Thyroid gland (tissue), 4 donors: ENCODE data around the gene TLE1. TPM values are rescaled to one million over a fixed set of nuclear protein-coding genes. Genes with fewer than 3 reads are reported as not detected.

Experiments used
- DNase-seq, 2 donors: peaks; one replicate each; pipeline ENCODE4 v3.0.0-alpha.2; 2019
- H3K27ac ChIP-seq, 3 donors: fragments of 200-600 bp; sonication (generic); 1 replicate in 2 of 3; 2 replicates in 1 of 3; pipeline ENCODE4 v1.5.1; 2016 to 2019; ENCODE audit warnings: mild to moderate bottlenecking in 1 of 3, moderate library complexity in 1 of 3
- H3K27me3 ChIP-seq: fragments of 200-600 bp; sonication (generic); one replicate; pipeline ENCODE4 v1.5.1; 2019
- H3K36me3 ChIP-seq, 2 donors: fragments of 200-600 bp; sonication (generic); one replicate each; pipeline ENCODE4 v1.5.1; 2016 to 2019
- H3K4me1 ChIP-seq, 2 donors: fragments of 200-600 bp; sonication (generic); one replicate each; pipeline ENCODE4 v1.5.1; 2017 to 2019
- H3K4me3 ChIP-seq, 3 donors: fragments of 200-600 bp; sonication (generic); replicated peaks in 1 of 3; 1 replicate in 2 of 3; 2 replicates in 1 of 3; pipeline ENCODE4 v1.5.1; 2016; ENCODE audit warnings: mild to moderate bottlenecking in 1 of 3
- H3K9me3 ChIP-seq: fragments of 200-600 bp; sonication (generic); one replicate; pipeline ENCODE4 v1.5.1; 2017
- POLR2A ChIP-seq, 2 donors: fragments of 450-650 bp; IDR thresholded peaks; one replicate each; pipeline ENCODE4 v1.6.1; 2017; ENCODE audit warnings: antibody characterized with exemption in 2 of 2, mild to moderate bottlenecking in 2 of 2, moderate library complexity in 1 of 2
- WGBS, 2 donors: methylation state at CpG; one replicate each; pipeline ENCODE4 v1.1.5; 2017; 5-methylcytosine and 5-hydroxymethylcytosine counted together
- intact Hi-C: fragments of 100-400 bp; cut with DNase I; formaldehyde crosslinking; loops from one replicate; pipeline ENCODE4 v1.15.1; 2023
- total RNA-seq, 4 donors: library from RNA; depleted of rRNA; stranded (reverse); fragments of >200 nt; gene quantifications; one replicate each; pipeline ENCODE4 v1.2.3, GENCODE V29; 2016
- TF ChIP-seq, protein P1 (sequence below), 6 experiments: fragments of 200-600 bp in 3 of 6; fragments of 450-650 bp in 3 of 6; sonication (generic) in 3 of 6; IDR thresholded peaks; one replicate each; pipeline ENCODE4 v1.5.1; 2016 to 2019; ENCODE audit warnings: antibody characterized with exemption in 6 of 6, mild to moderate bottlenecking in 2 of 6, inconsistent platforms in 1 of 6, moderate library complexity in 1 of 6

The TLE1 gene
- total RNA-seq, 4 donors from 2014 or later: 40.7 to 91.1 (median 58.4) TPM

DNA sequence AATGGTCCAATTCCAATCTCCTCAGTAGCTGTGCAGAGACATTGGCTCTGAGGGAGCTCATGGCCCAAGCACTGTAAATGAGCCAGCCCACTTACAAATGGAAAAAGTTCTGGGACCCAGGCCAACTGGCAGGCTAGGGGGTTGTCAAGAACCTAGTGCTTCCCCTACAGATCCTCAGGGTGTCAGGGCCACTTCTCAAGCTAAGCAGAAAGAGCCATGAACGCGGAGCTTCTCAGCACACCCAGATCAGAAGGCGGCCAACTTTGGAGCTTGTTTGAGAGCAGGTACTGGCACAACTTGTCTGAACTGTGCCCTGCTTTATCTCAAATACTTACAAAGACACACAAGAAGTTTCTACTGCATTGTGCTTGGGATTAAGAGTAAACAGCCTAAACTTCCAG is 17.5 kb downstream of the TLE1 start:
- peaks cover 19% of the 10 kb centered on the region in 2 donors for H3K4me1 ChIP-seq
- H3K9me3 ChIP-seq: no peaks in the 10 kb centered on the region
- peak in 1 of 2 donors; percentile 32 for TF ChIP-seq POLR2A (IDR thresholded peaks at IDR 0.05)
- TF ChIP-seq, protein P1, sequence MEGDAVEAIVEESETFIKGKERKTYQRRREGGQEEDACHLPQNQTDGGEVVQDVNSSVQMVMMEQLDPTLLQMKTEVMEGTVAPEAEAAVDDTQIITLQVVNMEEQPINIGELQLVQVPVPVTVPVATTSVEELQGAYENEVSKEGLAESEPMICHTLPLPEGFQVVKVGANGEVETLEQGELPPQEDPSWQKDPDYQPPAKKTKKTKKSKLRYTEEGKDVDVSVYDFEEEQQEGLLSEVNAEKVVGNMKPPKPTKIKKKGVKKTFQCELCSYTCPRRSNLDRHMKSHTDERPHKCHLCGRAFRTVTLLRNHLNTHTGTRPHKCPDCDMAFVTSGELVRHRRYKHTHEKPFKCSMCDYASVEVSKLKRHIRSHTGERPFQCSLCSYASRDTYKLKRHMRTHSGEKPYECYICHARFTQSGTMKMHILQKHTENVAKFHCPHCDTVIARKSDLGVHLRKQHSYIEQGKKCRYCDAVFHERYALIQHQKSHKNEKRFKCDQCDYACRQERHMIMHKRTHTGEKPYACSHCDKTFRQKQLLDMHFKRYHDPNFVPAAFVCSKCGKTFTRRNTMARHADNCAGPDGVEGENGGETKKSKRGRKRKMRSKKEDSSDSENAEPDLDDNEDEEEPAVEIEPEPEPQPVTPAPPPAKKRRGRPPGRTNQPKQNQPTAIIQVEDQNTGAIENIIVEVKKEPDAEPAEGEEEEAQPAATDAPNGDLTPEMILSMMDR (IDR thresholded peaks at IDR 0.05): peak in 1 of 6 experiments; percentile 16
- no peaks in the 10 kb centered on the region for H3K36me3 ChIP-seq
- DNase-seq: peak; percentile 98
- peak overlapping the region; percentile 37 to 76 (median 67) for H3K27ac ChIP-seq
- WGBS, 2 donors: 19 to 24% methylated on average over 3 of the region's 3 CpGs
- no peak overlapping the region for H3K4me3 ChIP-seq
- intact Hi-C loops: no loop called here
- H3K27me3 ChIP-seq: no peaks in the 10 kb centered on the region

DNA sequence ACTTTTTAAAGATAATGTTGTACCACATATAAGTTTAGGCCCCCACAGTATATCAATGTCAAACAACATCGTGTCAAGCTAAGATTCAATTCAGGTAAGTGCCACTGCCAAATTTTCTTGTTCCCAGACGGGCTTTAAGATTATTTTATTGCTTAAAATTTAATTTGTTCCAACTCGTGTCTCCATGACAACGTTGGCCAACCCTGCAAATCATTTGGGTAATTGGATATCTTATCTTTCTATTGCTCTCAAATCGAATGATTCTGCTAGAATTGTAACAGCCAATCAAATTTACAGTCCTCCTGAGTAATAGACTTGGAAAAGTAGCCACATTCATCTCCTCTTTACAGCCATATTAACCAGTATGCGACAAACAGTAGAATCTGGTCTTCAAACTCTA is 19.5 kb downstream of the TLE1 start:
- H3K4me1 ChIP-seq: peaks cover 30 to 36% of the 10 kb centered on the region in 2 donors
- intact Hi-C loops: no loop called here

GRCh38 chr9:81669041-81669651 is 20.2 kb downstream of the TLE1 start:
- no peak for TF ChIP-seq POLR2A (IDR thresholded peaks at IDR 0.05)
- TF ChIP-seq, protein P1 (IDR thresholded peaks at IDR 0.05): no peak
- Histone ChIP-seq H3K4me3 (no peak overlapping the region), H3K27ac (no peak overlapping the region), H3K4me1 (peaks cover 32 to 39% of the 10 kb centered on the region in 2 donors), H3K9me3 (no peaks in the 10 kb centered on the region), H3K27me3 (no peaks in the 10 kb centered on the region), H3K36me3 (no peaks in the 10 kb centered on the region)
- intact Hi-C loops: no loop called here
- no peak for DNase-seq
- 63 to 73% methylated on average over 5 of the region's 5 CpGs for WGBS, 2 donors

More for the DNA sequence above, 19.5 kb downstream of the TLE1 start:
- Histone ChIP-seq H3K27me3 (no peaks in the 10 kb centered on the region), H3K27ac (no peak overlapping the region), H3K9me3 (no peaks in the 10 kb centered on the region), H3K4me3 (no peak overlapping the region), H3K36me3 (no peaks in the 10 kb centered on the region)
- DNase-seq: no peak
- 82 to 87% methylated on average over 6 of the region's 6 CpGs for WGBS, 2 donors
- TF ChIP-seq, protein P1 (IDR thresholded peaks at IDR 0.05): no peak
- TF ChIP-seq POLR2A (IDR thresholded peaks at IDR 0.05): no peak

GRCh38 chr9:81666123-81666522 is 23.2 kb downstream of the TLE1 start:
- no peaks in the 10 kb centered on the region for H3K9me3 ChIP-seq
- TF ChIP-seq POLR2A (IDR thresholded peaks at IDR 0.05): no peak
- no peaks in the 10 kb centered on the region for H3K36me3 ChIP-seq
- H3K27ac ChIP-seq: peak overlapping the region in 2 of 3 donors; percentile 4 to 25
- intact Hi-C loops: no loop called here
- no peak for DNase-seq
- 92 to 97% methylated on average over 4 of the region's 4 CpGs for WGBS, 2 donors
- no peaks in the 10 kb centered on the region for H3K27me3 ChIP-seq
- peaks cover 22 to 31% of the 10 kb centered on the region in 2 donors for H3K4me1 ChIP-seq
- H3K4me3 ChIP-seq: no peak overlapping the region

- TF ChIP-seq, protein P1 (IDR thresholded peaks at IDR 0.05): no peak
- TF ChIP-seq POLR2A (IDR thresholded peaks at IDR 0.05): no peak
- no peak overlapping the region for H3K4me3 ChIP-seq
- peaks cover 22 to 31% of the 10 kb centered on the region in 2 donors for H3K4me1 ChIP-seq
- no peaks in the 10 kb centered on the region for H3K27me3 ChIP-seq
- intact Hi-C loops: no loop called here
- WGBS, 2 donors: 11 to 15% methylated on average over 6 of the region's 6 CpGs
- peak overlapping the region; percentile 29 to 69 (median 39) for H3K27ac ChIP-seq
- no peaks in the 10 kb centered on the region for H3K9me3 ChIP-seq
- no peak for DNase-seq
- no peaks in the 10 kb centered on the region for H3K36me3 ChIP-seq
These were observed 23.9 kb downstream of the TLE1 start for GRCh38 chr9:81665322-81665871.
